HG03280 (cell line): ENCODE measurements around the gene MMP23B.

Experiments used
- ATAC-seq: cut with Tn5 transposase; IDR thresholded peaks from one replicate; pipeline ENCODE4 v1.9.1; 2021; ENCODE audit warnings: mild to moderate bottlenecking, moderate library complexity; ENCODE audit not compliant: unreplicated experiment

MMP23B gene

DNA sequence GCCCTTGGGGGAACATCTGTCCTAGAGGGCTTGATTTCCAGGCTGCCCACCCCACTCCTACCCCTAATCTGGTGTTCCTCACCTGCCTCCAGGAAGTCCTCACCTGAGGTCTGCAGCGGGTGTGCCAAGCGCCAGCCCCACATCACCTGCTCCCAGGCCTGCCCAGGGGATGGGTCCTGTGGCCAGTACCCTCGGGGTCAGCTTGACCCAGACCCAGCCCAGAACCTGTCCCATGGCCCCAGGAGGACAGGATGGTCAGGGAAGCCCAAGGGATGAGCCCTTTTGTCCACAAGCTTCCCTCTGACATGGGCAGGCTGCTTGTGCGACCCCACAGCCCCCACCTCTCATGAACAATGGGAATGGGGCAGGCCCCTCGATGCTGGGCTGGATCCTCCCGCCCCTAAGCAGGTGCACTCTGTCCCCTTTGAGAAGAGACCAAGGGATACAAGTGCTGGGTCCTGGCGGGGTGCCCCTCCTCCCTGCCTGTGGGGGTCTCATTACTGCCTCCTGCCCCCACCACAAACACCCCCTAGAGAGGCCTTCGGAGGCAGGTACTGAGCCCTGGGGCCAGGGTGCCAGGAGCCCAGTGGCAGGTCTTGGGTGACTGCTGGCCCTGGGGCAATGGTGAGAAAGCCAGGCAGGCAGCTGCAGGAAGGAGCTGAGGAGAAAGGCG, 13.4 kb upstream of the MMP23B start:
- no peak for ATAC-seq

DNA sequence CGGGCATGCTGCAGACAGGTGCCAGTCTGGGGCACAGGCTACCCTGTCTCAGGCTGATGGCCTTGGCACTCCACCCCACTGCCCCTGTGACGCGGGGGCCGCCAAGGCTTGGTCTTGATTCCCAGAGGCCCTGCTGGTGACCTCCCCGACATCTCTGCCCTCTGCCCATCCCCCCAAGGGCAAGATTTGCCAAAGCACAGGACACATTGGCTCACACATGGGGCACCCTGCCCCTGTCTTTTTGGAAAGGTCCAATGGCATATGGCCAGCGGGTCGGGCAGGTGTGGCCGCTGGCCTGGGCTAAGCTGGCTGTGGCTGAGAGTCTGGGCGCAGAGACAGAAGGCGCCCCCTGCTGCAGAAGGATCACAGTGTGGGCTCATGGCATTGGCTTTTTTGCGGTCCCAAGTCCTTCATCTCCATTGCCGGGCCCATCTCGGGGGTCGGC, 12.0 kb upstream of the MMP23B start:
- ATAC-seq, result no peak

DNA sequence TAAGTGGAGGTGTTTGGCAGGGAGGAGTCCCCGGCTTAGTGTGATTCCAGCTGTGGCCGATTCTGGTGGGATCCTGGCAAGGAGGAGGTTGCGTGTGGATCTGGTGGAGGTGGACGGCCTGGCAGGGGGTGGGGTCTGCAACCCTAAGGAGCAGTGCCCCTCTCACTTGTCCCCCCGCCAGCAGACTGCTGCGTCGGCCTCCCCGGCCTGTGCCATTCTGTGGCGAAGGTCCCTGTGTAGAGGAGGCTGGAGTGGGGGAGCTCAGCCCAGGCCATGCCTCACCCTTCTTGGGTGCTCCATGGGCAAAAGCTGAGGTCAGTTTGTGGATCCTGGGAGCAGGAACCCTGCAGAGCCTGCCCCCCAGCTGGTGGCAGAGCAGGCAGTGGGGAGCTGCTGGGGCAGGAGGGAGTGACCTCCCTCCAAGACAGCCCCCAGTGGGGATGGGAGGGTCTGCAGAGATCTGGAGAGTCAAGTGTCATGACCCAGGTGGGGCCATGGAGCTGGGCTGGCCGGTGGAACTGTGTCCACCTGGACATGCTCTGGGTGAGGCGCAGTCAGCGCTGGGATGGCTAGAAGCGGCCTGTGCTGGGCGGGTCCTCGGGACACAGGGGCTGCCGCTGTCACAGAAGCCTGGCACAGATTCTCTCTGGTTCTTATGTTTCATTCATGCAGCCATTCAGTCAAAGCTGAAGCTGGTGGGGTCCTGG, 11.4 kb upstream of the MMP23B start:
- no peak for ATAC-seq

DNA sequence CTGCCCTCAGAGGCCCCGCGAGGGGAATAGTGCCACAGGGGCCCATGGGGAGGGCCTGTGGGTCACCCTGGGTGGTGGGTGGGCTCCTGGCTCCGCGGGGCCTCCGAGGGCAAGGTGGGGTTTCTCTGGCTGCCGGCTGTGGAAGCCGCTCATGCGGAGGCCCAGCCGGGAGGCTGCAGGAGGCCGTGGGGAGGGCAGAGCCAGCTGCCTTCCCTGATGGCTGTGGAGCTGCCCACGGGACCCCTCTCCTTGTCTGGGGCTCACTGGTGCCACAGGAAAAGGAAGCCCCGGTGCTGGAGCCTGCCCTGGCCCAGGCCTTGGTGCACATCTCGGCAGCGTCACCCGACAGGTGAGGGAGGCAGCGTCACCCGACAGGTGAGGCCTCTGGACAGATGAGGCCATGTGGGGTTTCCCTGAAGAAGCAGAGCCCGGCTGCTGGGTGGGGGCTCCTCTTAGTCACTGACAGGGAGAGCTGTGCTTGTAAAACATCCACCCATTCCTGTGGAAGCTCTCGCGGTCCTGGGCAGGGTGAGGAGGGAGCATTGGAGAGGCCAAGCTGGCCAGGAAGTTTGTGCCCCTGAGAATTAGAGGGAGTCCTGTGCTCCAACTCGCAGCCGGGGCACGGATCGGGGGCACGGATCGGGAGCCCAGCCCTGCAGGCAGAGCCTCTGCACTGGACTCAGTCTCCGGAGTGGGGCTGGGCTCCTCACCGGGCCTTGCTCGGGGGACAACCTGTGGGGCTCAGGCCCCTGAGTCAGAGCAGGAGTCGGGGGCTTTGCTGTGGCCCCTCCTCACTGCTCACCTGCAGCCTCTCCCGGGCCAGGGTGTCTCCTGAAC, 10.6 kb upstream of the MMP23B start:
- ATAC-seq, result no peak

DNA sequence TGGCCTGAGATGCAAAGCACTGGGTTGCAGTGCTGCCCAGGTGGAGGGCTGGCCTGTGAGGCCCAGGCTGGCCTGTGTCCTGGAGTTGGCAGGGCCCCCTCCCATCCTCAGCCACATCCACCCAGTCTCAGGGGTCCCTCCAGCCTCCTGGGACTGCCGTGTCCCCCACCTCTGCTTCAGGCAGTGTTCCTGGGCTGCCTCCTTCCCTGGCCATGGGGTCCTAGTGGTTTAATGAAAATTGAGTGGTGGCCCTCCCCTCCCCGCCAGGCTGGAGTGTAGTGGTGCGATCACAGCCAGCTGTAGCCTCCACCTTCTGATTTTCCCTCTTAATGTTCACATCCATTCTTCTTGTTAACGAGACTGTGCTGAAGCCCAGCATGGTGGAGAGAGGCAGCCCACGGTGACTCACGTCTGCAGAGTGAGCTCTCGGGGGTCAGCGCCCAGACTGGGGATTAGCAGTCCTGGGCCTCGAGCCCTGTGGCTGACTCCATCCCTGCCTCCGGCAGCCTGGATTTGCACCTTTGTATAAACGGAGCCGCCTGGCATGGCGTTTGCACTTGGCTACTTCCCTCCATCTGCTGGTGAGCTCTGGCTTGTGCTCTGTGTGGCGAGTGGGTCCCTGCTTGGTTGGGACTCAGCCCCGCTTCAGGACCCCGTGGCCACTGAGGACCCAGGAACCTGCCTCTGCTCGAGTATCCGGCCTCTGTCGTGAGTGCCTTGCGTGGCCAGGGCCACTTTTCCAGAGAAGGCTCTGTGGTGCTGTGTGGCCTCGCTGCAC, 9.8 kb upstream of the MMP23B start:
- no peak for ATAC-seq

DNA sequence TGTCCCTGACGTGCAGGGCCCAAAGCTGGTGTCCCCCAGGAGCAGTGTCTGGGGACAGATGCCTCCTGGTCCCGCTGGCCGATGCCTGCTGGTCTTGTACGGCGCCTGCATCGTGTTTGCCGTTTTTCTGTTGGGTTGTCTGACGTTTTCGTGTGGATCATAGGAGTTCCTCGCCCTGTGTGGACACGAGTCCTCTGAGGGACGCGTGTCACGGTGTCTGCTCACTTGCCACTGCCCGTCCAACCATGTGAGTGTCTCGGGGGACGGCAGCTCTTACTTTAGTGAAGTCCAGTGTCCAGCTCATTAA, 9.2 kb upstream of the MMP23B start:
- ATAC-seq, result no peak

DNA sequence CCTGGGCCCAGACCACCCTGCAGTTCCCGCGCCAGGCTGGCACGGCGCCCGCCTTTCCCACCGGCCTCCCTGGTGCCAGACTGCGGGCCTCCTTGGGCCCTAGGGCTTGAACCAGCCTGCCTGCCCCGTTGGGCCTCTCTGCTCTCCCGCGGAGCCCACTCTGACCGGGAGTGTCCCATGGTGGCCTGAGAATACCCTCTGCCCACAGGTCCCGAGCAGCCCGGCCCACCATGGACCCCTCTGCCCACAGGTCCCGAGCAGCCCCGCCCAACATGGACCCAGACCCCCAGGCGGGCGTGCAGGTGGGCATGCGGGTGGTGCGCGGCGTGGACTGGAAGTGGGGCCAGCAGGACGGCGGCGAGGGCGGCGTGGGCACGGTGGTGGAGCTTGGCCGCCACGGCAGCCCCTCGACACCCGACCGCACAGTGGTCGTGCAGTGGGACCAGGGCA, 8.8 kb upstream of the MMP23B start:
- no peak for ATAC-seq

DNA sequence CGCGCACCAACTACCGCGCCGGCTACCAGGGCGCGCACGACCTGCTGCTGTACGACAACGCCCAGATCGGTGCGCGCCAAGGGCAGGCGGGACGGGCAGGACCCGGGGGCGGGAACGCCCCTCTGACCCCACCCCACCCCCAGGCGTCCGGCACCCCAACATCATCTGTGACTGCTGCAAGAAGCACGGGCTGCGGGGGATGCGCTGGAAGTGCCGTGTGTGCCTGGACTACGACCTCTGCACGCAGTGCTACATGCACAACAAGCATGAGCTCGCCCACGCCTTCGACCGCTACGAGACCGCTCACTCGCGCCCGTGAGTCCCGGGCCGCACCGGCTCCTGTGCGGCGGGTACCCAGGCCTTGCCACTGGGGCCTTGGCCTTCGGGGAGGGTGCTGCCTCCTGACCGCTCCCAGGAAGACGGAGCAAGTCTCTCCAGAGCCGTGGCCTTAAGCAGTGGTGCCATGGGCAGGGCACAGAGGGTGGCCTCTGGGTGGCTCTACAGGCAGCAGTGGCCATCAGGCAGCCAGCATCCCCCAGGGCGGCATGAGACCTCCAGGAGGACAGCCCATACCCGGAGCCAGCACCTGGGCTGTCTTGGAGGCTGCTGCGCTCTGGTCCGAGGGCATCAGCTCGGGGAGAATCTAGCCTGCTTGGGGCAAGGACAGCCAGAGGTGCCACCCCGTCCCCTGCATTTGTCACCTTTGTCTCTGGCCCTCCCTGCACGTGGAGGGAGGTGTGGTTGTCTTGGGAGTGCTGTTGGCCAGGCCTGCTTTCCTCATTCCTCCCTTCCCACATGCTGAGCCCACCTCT, 8.1 kb upstream of the MMP23B start:
- no peak for ATAC-seq

DNA sequence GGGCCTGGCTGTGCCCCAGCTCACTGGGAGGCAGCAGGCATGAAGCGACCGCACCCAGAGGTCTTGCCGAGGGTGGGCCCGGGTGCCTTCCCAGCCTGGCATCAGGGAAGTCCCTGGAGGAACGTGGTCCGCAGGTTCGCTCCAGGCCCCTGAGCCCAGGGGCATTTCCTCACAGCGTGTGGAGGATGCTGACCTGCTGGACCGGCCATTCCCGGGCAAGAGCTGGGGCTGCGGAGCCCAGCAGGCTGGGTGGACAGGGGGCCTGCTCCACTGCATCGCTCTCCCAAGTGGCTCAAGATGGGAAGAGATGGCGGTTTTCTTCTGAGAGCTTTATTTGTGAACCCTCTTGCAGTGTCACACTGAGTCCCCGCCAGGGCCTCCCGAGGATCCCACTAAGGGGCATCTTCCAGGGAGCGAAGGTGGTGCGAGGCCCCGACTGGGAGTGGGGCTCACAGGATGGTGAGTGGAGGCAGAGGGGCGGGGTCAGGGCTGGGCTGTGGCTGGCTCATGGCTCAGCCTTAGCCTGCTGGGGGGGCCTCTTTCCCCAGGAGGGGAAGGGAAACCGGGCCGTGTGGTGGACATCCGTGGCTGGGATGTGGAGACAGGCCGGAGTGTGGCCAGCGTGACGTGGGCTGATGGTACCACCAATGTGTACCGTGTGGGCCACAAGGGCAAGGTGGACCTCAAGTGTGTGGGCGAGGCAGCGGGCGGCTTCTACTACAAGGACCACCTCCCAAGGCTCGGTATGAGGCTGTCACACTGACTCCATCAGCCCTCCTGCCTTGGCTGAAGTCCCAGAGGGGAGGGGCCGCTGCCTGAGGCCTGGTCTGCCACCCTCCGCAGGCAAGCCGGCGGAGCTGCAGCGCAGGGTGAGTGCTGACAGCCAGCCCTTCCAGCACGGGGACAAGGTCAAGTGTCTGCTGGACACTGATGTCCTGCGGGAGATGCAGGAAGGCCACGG, 7.2 kb upstream of the MMP23B start:
- no peak for ATAC-seq

DNA sequence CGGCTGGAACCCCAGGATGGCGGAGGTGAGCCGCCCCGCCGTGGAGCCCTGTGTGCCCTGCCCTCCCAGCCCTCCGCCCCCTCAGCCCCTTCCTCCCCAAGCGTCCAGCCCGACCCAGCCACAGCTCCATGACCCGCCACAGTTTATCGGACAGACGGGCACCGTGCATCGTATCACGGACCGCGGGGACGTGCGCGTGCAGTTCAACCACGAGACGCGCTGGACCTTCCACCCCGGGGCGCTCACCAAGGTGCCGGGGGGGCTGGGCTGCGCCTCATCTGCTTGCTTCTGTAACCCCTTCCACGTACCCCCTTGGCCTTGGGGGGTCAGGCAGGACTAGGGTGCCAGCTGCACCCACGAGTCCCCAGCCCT, 6.6 kb upstream of the MMP23B start:
- no peak for ATAC-seq

DNA sequence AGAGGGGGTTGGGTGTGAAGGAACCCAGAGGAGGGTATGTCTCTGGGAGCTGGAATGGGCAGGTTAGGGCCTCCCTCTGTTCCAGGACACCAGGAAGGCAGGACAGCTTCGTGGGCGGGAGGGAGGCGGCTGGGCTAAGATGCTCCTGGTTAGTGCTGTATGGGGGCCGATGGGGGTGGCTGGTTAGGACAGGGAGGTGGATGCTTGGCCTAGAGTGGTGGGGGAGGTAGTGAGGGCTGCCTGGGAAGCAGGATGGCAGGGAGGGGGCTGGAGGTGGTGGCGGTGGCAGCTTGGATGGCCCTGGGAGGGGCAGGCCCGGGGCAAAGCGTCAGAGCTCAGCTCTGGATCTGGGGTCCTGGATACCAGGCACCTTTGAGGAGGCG, 6.2 kb upstream of the MMP23B start:
- no peak for ATAC-seq

DNA sequence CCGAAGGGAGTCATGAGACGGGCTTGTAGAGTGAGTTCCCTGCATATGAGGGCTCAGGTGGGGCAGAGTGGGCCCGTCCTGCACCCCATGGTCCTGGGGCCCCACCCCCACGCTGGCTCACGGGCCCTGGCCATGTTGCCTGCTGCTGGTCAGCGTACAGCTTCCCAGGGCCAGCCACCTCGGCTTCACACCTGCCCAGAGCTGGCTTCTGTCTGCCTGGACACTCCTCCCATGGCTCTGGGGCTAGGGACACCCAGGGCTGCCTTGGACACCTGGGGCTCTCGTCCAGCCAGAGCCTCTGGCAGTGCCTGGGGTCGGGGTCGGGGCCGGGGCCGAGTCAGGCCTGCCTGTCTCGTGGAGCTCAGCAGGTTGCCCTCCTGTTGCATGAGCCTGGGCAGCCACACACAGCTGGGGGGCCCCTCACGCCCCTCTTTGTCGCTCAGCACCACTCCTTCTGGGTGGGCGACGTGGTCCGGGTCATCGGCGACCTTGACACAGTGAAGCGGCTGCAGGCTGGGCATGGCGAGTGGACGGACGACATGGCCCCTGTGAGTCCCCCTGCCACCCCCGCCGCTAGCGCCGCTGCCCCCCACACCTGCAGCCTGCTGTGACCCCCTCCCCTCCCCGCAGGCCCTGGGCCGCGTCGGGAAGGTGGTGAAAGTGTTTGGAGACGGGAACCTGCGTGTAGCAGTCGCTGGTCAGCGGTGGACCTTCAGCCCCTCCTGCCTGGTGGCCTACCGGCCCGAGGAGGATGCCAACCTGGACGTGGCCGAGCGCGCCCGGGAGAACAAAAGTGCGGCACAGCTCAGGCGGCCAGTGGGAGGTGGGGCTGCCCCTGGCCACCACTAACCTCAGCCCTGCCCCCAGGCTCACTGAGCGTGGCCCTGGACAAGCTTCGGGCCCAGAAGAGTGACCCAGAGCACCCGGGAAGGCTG, 5.5 kb upstream of the MMP23B start:
- no peak for ATAC-seq

DNA sequence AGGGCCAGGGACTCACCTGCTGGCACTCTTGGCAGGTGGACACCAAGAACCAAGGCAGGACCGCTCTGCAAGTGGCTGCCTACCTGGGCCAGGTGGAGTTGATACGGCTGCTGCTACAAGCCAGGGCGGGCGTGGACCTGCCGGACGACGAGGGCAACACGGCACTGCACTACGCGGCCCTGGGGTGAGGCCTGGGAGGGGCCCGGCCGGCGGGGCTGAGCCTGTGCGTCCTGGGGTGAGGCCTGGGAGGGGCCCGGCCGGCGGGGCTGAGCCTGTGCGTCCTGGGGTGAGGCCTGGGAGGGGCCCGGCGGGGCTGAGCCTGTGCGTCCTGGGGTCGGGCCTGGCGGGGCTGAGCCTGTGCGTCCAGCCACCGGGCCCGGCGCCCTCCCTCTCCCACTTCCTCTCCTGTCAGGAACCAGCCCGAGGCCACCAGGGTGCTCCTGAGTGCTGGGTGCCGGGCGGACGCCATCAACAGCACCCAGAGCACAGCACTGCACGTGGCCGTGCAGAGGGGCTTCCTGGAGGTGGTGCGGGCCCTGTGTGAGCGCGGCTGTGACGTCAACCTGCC, 4.6 kb upstream of the MMP23B start:
- no peak for ATAC-seq

DNA sequence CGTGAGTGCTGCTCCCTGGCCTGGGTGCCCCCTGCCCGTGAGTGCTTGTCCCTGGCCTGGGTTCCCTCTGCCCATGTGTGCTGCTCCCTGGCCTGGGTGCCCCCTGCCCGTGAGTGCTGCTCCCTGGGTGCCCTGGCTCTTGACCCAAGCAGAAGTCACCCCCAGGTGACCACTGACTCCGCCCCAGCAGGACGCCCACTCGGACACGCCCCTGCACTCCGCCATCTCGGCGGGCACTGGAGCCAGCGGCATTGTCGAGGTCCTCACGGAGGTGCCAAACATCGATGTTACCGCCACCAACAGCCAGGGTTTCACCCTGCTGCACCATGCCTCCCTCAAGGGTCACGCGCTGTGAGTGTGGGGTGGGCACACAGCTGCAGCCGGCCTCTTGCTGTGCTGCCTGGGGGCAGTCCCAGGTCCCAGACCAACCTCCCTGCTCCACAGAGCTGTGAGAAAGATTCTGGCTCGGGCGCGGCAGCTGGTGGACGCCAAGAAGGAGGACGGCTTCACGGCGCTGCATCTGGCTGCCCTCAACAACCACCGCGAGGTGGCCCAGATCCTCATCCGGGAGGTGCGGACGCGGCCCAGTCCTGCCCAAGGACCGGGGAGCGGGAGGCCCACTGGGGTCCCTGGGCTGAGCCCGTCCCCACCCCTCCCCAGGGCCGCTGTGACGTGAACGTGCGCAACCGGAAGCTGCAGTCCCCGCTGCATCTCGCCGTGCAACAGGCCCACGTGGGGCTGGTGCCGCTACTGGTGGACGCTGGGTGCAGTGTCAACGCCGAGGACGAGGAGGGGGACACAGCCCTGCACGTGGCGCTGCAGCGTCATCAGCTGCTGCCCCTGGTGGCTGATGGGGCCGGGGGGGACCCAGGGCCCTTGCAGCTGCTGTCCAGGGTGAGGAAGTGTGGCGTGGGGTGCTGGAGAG, 3.9 kb upstream of the MMP23B start:
- ATAC-seq, result no peak

DNA sequence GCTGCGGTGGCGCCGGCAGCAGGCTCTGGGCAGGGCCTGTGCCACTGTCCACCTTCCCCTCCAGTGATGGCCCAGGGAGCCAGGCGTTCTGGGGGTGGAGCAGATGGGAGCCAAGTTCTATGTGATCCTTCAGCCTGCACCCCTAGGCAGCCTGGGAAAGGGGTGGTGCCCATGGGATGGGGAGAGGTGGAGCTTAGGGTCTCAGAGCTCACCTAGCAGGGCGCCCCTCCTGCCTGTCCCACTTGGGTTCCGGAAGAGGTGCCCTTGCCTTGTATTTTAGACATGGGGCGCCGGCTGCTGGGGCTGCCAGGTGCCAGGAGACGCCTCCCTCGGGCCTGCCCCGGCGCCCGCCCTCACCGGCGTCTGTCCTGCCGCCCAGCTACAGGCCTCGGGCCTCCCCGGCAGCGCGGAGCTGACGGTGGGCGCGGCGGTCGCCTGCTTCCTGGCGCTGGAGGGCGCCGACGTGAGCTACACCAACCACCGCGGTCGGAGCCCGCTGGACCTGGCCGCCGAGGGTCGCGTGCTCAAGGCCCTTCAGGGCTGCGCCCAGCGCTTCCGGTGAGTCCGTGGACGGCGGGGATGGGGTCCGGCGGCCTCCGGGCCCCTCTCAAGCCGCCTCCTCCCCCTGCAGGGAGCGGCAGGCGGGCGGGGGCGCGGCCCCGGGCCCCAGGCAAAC, 3.1 kb upstream of the MMP23B start:
- ATAC-seq, result no peak
